Activated naive CD8-positive, alpha-beta T cell treated with anti-CD3 and anti-CD28 coated beads for 36 hours (primary cell): Measurements from ENCODE around the gene SH2D1B. TPM values are rescaled to one million over a fixed set of nuclear protein-coding genes. Genes with fewer than 3 reads are reported as not detected.

Source experiments
- DNase-seq: peaks from one replicate; pipeline ENCODE4 v3.0.0; 2021
- H3K27ac Mint-ChIP-seq: one replicate; pipeline ENCODE4 v1.8.0; 2022; ENCODE audit warnings: mild to moderate bottlenecking, moderate library complexity, mixed read lengths
- H3K27me3 Mint-ChIP-seq: one replicate; pipeline ENCODE4 v1.8.0; 2022; ENCODE audit warnings: mild to moderate bottlenecking, mixed read lengths
- H3K36me3 Mint-ChIP-seq: one replicate; pipeline ENCODE4 v1.8.0; 2021; ENCODE audit warnings: mild to moderate bottlenecking, mixed read lengths
- H3K4me1 Mint-ChIP-seq: one replicate; pipeline ENCODE4 v1.8.0; 2021; ENCODE audit warnings: mixed read lengths
- H3K4me3 Mint-ChIP-seq: one replicate; pipeline ENCODE4 v1.8.0; 2022; ENCODE audit warnings: mild to moderate bottlenecking, moderate library complexity, mixed read lengths
- H3K9me3 Mint-ChIP-seq: one replicate; pipeline ENCODE4 v1.8.0; 2022; ENCODE audit warnings: mixed read lengths
- total RNA-seq, 2 experiments: library from RNA; stranded (reverse); gene quantifications; one replicate each; pipeline ENCODE4 v1.2.3, GENCODE V29; 2021

The SH2D1B gene
- total RNA-seq, 2 experiments from 2014 or later: not detected

DNA sequence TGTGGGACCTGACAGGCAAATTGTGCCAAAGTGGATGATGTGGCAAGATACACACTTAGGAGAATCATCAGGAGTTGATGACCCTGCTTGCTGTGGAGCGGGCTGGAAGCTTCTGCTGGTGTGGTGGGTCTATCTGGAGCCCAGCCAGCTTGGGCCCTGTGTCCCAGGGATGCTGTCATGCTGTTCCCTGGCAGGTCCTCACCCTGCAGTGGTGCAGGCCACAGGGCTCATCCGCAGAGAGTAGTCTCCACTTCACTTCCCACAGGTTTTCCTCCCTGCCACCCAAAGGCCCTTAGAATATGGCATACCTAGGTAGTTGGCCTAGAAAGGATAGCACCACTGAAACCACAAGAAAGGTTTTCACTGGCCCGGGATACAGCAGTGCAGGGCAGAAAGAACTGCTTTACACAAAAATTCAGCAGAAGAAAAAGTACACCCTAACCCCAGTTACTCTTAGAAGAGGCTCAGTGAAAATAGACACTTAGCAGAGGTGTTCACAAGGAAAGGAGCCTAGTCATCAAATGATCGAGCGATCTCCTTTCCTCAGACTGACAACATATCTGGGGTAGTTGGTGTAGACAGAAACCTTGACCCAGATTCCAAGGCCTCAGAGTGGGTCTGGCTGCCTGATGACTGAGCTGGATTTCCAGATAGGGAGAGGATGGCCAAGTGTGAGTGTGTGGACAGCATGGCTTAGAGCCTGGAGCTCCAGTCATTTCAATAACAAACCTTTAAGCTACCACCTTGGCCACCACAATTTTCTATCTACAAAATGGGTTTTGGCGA lies 31.7 kb downstream of the SH2D1B start:
- DNase-seq: no peak
- H3K36me3 Mint-ChIP-seq: no peaks in the 10 kb centered on the region
- H3K4me3 Mint-ChIP-seq: no peak overlapping the region
- H3K4me1 Mint-ChIP-seq: no peaks in the 10 kb centered on the region
- no peaks in the 10 kb centered on the region for H3K27me3 Mint-ChIP-seq
- H3K27ac Mint-ChIP-seq: no peak overlapping the region
- H3K9me3 Mint-ChIP-seq: no peaks in the 10 kb centered on the region

DNA sequence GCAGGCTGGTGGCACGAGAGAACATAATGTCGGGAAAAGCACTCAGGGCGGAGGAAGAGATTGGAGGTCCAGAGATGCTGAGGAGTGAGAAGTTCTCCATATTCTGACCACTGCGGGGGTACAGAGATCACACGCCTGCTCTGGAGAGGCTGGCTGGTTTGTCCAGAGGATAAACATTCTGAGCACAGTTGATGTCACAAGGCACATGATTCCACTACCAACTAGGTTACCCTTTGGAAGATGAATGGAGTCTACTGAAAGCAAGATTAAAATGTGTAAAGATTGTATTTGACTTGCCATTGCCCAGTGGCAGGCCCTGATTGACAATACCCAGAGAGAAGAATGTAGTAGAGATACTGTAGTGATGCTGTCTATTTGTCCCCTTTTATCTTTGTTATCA lies 35.2 kb downstream of the SH2D1B start, which contains the start of gene SPATA46:
Gene SPATA46 (minus strand): TSS at position 164 of the 400 bp plus-strand sequence. CDS start 64 bp downstream, at position 100.
- Mint-ChIP-seq H3K4me1 (no peaks in the 10 kb centered on the region), H3K27me3 (no peaks in the 10 kb centered on the region), H3K4me3 (no peak within 1 kb of the TSS), H3K27ac (no peak within 1 kb of the TSS), H3K9me3 (no peaks in the 10 kb centered on the region), H3K36me3 (no peaks in the 10 kb centered on the region)
- no peak for DNase-seq

DNA sequence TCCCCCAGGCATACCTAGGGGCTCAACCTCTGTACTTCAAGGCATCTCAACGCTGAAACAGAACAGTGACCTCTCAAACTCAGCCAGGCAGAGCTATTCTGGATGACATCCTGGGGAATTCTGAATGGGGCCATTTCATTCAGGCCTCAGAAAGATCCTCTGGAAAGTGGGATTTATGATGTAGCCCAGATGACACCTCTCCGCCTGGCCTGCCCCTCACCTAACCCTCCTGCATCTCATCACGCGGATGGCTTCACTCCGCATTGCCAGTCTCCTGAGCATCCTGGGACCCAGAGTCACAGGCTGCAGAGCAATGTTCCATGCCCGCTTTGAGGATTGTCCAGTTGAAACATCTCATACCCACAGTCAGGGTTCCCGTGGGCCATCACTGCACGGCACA lies 36.5 kb downstream of the SH2D1B start:
- Mint-ChIP-seq H3K9me3 (no peaks in the 10 kb centered on the region), H3K36me3 (no peaks in the 10 kb centered on the region), H3K27me3 (no peaks in the 10 kb centered on the region), H3K27ac (no peak overlapping the region), H3K4me1 (no peaks in the 10 kb centered on the region), H3K4me3 (no peak overlapping the region)
- no peak for DNase-seq

DNA sequence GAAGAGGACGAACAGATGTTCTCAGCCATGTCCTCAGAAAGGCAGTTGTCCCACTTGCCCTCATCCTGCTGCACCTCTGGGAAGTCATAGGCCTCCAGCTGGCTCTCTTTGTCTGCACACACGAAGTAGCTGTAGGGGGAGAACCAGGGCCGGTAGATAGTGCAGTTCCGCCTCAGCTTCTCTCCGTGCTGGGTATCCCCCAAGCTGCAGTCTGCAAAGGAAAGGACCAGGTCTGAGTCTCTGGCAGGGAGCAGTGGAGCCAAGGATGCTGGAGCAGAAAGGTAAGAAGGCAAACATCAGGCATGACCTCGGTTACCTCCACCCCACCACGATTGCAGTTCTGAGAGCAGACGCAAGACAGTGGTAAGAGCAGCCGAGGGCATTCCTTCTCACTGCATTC lies 37.5 kb downstream of the SH2D1B start:
- Mint-ChIP-seq H3K9me3 (no peaks in the 10 kb centered on the region), H3K4me1 (no peaks in the 10 kb centered on the region), H3K27ac (no peak overlapping the region), H3K36me3 (no peaks in the 10 kb centered on the region), H3K4me3 (no peak overlapping the region), H3K27me3 (no peaks in the 10 kb centered on the region)
- no peak for DNase-seq

DNA sequence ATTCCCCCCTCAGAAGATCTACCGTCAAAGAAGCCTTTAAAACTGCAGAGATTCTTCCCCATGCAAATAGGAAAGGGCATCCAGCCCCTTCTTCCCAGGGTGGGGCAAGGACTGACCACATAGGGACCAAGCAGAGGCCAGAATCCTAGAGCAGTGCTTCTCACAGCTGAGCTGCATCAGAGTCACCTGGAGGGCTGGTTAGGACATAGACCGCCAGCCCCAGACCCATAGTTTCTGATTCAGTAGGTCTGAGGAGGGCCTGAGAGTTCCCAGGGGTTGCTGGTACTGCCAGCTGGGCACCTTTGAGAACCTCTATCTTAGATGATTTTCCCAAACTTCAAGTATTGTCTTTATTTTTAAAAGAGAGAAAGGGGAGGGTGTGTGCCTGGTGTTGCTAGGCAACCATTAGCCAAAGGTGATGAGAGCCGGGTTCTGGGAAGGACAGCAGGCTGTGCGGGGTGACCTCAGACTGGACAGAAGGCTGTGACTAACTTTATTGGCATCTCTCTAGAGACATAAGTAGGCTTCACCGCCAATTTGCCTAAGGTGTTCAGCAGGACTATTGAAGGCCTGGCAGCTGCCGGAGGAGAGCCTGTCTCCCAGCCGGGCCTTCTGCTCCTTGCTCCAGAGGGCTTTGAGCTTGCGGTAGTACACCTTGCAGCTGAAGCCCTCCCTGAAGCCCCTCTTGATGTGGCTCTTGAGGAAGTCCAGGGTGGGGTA lies 38.2 kb downstream of the SH2D1B start:
- H3K4me3 Mint-ChIP-seq: no peak overlapping the region
- no peak overlapping the region for H3K27ac Mint-ChIP-seq
- no peaks in the 10 kb centered on the region for H3K4me1 Mint-ChIP-seq
- no peak for DNase-seq
- no peaks in the 10 kb centered on the region for H3K9me3 Mint-ChIP-seq
- H3K27me3 Mint-ChIP-seq: no peaks in the 10 kb centered on the region
- no peaks in the 10 kb centered on the region for H3K36me3 Mint-ChIP-seq

DNA sequence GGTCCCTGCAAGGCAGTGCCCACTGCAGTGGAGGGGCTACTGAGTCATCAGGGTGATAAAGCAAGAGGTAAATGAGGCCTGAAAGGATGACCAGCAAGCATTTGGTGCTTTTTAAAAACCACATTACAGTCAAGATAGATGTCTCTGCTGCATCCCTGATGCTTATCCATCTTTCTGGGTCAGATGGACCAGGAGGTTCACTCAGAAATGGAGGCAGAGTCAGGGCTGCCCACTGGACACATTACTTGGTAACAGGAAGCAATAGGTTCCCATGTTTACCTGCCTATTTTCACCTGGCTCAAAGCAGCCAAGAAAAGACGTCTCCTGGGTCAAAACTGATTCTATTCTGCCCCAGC lies 38.9 kb downstream of the SH2D1B start:
- Mint-ChIP-seq H3K4me3 (no peak overlapping the region), H3K27me3 (no peaks in the 10 kb centered on the region), H3K36me3 (no peaks in the 10 kb centered on the region), H3K4me1 (no peaks in the 10 kb centered on the region), H3K9me3 (no peaks in the 10 kb centered on the region), H3K27ac (no peak overlapping the region)
- DNase-seq: no peak

DNA sequence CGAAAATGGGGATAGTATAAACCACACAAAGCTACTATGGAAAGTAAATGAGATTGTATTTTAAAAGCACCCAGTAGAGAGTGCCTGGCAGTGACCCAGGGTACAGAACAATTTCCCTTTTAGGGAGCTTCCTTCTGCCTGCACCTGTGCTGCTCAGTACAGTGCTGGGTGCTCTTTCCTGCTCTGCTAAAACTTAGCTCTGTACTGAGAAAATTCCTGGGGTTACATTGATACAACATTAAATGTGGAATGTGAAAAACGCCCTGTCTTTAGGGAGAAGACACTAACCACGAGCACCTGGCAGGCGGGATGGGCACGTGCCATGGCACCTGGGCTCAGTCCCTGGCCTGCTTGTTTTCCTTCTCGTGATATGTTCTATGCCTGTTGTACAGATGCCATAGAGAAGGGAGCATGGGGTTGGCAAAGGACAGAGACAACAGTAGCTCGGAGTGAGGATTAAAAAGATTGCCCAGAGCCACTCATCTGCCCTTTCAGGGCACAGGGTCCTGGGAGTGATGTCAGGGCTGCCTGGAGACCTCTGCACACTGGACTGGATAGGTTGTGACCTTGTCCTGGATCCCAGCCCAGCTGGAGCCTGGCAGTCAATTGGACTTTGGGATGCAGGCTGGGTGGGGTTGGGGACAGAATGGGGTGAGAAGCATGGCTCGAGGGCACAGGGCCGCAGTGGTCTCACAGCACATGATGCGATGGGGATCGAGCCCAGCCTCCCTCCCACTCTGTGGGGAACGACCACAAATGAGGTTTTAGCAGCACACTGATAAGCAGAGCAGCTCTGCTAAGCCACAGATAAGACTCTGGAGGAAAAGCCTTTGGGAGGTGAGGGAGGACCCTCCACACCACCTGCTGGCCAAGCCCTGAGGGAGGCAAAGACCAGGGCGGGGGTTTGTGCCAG lies 39.5 kb downstream of the SH2D1B start:
- no peaks in the 10 kb centered on the region for H3K27me3 Mint-ChIP-seq
- no peak overlapping the region for H3K27ac Mint-ChIP-seq
- no peaks in the 10 kb centered on the region for H3K9me3 Mint-ChIP-seq
- no peaks in the 10 kb centered on the region for H3K4me1 Mint-ChIP-seq
- no peaks in the 10 kb centered on the region for H3K36me3 Mint-ChIP-seq
- no peak for DNase-seq
- H3K4me3 Mint-ChIP-seq: no peak overlapping the region

DNA sequence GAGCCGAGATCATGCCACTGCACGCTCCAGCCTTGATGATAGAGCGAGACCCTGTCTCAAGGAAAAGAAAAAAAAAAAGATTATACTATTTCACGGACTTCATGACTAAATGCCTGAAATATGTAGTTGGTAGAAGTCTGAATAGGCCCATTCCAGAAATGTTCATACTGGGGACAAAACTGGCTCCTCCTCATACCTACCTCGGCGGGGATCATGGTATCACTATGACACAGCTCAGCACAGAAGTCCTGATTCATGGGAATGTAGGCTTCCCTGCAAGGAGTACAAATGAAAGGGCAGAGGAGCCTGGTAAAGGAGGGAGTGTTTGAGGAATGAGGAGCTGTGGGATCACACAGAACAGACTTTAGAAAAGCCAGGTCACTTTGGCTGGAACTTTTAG lies 40.3 kb downstream of the SH2D1B start:
- no peak overlapping the region for H3K4me3 Mint-ChIP-seq
- H3K36me3 Mint-ChIP-seq: no peaks in the 10 kb centered on the region
- no peak for DNase-seq
- H3K4me1 Mint-ChIP-seq: no peaks in the 10 kb centered on the region
- no peak overlapping the region for H3K27ac Mint-ChIP-seq
- H3K27me3 Mint-ChIP-seq: no peaks in the 10 kb centered on the region
- no peaks in the 10 kb centered on the region for H3K9me3 Mint-ChIP-seq

DNA sequence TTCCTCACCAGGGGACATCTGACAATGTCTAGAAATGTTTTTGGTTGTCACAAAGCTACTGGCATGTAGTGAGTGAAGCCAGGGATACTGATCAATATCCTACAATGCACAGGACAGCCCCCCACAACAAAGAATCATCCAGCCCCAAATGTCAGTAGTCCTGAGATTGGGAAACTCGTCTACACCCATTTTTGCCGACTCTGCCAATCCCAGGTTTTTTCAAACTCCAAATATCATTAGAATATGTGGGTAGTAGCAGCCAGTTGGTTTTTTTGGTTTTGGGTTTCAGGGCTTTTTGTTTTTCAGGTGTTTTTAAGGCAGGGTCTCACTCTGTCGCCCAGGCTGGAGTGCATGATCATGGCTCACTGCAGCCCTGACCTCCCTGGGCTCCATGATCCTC lies 41.2 kb downstream of the SH2D1B start:
- Mint-ChIP-seq H3K36me3 (no peaks in the 10 kb centered on the region), H3K4me3 (no peak overlapping the region), H3K27me3 (no peaks in the 10 kb centered on the region), H3K27ac (no peak overlapping the region), H3K4me1 (no peaks in the 10 kb centered on the region), H3K9me3 (no peaks in the 10 kb centered on the region)
- no peak for DNase-seq

DNA sequence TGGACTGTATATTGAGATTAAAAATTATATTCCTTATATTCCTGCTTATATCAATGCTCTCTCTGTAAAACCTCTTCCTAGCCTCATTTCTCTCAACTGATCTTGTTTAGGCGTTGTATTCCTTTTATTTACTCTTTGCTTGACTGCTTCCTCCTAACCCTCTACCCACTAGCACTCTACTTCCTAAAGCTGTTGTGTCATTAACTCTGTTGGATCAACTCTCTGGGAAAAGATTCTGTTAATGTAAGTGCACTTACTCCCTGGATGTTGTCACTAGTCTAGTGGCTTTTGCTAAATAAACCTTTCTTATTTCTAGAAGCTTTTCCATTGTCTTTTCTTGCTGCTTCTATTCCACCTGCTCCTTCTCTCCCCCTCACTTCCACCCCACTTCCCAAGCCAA lies 41.8 kb downstream of the SH2D1B start:
- Mint-ChIP-seq H3K4me3 (no peak overlapping the region), H3K36me3 (no peaks in the 10 kb centered on the region), H3K27ac (no peak overlapping the region), H3K4me1 (no peaks in the 10 kb centered on the region), H3K27me3 (no peaks in the 10 kb centered on the region), H3K9me3 (no peaks in the 10 kb centered on the region)
- DNase-seq: no peak

DNA sequence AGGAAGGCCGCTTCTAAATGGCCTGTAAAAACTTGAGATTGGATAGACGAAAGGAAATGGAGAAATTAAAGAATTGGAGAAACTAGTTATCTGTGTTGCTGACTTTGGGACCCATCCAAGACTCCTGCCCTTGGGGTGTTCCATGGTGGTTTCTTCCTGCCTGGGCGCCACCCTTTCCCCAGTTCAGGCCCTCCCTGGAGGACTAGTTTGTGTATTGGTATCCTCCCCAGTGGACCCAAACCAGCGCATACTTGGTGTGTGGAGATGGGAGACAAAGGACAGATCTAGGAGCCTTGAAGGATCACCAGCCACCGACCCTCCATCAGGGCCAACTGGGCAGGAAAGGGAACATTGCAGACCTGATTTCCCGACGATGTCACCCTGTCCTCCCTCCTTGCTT lies 42.4 kb downstream of the SH2D1B start:
- no peak for DNase-seq
- Mint-ChIP-seq H3K36me3 (no peaks in the 10 kb centered on the region), H3K9me3 (no peaks in the 10 kb centered on the region), H3K27me3 (no peaks in the 10 kb centered on the region), H3K4me1 (no peaks in the 10 kb centered on the region), H3K4me3 (no peak overlapping the region), H3K27ac (no peak overlapping the region)

DNA sequence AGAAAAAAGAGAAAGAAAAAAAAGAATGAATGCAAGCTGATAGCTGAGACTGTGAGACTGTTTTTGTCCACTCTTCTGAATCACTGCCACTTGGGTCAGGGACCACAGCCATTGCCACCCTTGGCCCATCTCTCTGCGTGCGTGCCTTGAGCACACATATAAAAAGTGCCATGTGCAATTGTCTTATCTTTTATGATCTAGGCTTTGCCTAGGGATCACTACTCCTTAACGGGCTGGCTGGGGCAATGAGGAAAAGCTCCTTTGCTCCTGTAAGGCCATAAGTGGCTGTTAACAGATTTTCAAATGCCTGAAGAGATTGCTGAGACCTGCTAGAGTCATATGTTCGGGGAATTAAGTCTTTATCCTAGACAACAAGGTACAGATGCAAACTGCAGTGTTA lies 43.5 kb downstream of the SH2D1B start:
- H3K27me3 Mint-ChIP-seq: no peaks in the 10 kb centered on the region
- no peak for DNase-seq
- no peak overlapping the region for H3K27ac Mint-ChIP-seq
- H3K36me3 Mint-ChIP-seq: no peaks in the 10 kb centered on the region
- H3K9me3 Mint-ChIP-seq: no peaks in the 10 kb centered on the region
- no peak overlapping the region for H3K4me3 Mint-ChIP-seq
- no peaks in the 10 kb centered on the region for H3K4me1 Mint-ChIP-seq

DNA sequence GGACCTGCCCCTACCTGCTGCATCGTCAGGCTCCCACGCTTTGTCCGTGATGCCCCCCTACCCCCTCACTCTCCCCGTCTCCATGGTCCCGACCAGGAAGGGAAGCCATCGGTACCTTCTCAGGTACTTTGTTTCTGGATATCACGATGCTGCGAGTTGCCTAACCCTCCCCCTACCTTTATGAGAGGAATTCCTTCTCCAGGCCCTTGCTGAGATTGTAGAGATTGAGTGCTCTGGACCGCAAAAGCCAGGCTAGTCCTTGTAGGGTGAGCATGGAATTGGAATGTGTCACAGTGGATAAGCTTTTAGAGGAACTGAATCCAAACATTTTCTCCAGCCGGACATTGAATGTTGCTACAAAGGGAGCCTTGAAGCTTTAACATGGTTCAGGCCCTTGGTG lies 44.2 kb downstream of the SH2D1B start:
- Mint-ChIP-seq H3K9me3 (no peaks in the 10 kb centered on the region), H3K36me3 (no peaks in the 10 kb centered on the region)

DNA sequence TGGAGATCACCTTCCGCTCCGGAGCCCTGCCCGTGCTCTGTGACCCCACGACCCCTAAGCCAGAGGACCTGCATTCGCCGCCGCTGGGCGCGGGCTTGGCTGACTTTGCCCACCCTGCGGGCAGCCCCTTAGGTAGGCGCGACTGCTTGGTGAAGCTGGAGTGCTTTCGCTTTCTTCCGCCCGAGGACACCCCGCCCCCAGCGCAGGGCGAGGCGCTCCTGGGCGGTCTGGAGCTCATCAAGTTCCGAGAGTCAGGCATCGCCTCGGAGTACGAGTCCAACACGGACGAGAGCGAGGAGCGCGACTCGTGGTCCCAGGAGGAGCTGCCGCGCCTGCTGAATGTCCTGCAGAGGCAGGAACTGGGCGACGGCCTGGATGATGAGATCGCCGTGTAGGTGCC lies 44.9 kb downstream of the SH2D1B start:
- Mint-ChIP-seq H3K36me3 (no peaks in the 10 kb centered on the region), H3K9me3 (no peaks in the 10 kb centered on the region), H3K4me3 (no peak overlapping the region), H3K27ac (no peak overlapping the region), H3K4me1 (no peaks in the 10 kb centered on the region), H3K27me3 (no peaks in the 10 kb centered on the region)
- no peak for DNase-seq

More for the DNA sequence above, 44.2 kb downstream of the SH2D1B start:
- DNase-seq: no peak
- H3K4me1 Mint-ChIP-seq: no peaks in the 10 kb centered on the region
- H3K27ac Mint-ChIP-seq: no peak overlapping the region
- H3K4me3 Mint-ChIP-seq: no peak overlapping the region
- H3K27me3 Mint-ChIP-seq: no peaks in the 10 kb centered on the region

DNA sequence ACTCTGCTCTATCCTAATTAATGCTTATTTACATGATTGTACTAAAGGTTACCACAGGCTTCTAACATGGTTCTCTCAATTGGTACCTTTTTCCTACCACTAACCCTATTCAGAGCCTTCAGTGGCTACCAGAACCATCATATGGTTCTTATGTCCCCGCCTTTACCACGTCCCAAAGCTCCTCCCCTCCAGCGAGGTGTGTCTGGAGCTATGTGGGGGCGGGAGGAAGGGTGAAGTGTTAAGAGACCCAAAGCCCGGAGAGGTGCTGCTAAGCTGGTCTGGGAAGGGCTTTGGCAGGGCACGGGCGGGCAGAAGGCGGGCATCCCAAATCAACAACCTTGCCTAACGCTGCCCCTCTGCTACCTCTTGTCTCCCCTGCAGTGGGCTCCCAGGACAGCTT lies 45.3 kb downstream of the SH2D1B start:
- Mint-ChIP-seq H3K4me3 (no peak overlapping the region), H3K27me3 (no peaks in the 10 kb centered on the region), H3K4me1 (no peaks in the 10 kb centered on the region), H3K9me3 (no peaks in the 10 kb centered on the region), H3K27ac (no peak overlapping the region), H3K36me3 (no peaks in the 10 kb centered on the region)
- DNase-seq: no peak
